Gastrocnemius medialis (tissue), 4 donors: ENCODE data around the gene C1orf198.

Experiments used
- CTCF ChIP-seq, 5 experiments: fragments of 450-650 bp in 3 of 5; fragments of 200-600 bp in 2 of 5; sonication (generic) in 2 of 5; IDR thresholded peaks in 4 of 5; conservative IDR thresholded peaks in 1 of 5; 1 replicate in 4 of 5; 2 replicates in 1 of 5; pipeline ENCODE4 v1.5.1; 2016 to 2019; ENCODE audit warnings: antibody characterized with exemption in 5 of 5, mild to moderate bottlenecking in 3 of 5, moderate library complexity in 3 of 5
- POLR2A ChIP-seq, 2 donors: fragments of 450-650 bp; IDR thresholded peaks; one replicate each; pipeline ENCODE4 v1.6.1; 2017; ENCODE audit warnings: antibody characterized with exemption in 2 of 2, mild to moderate bottlenecking in 2 of 2, moderate library complexity in 2 of 2

GRCh38 chr1:230877924-230878590, 9.7 kb upstream of the C1orf198 start:
- TF ChIP-seq CTCF (IDR thresholded peaks at IDR 0.05 in 4 of 5, conservative IDR thresholded peaks at IDR 0.05 in 1 of 5) (no peak), POLR2A (IDR thresholded peaks at IDR 0.05) (no peak)
